ENCODE data around the gene TRAF5. TPM values are rescaled to one million over a fixed set of nuclear protein-coding genes. Genes with fewer than 3 reads are reported as not detected.

TRAF5 gene
- total and polyA plus RNA-seq, 4 donors, result 4.3 to 25.9 (median 6.5) TPM

- 73 to 74% methylated on average over 5 of the region's 5 CpGs for WGBS, 2 donors
- Histone ChIP-seq H3K9me3 (ENCODE audit: control insufficient read depth in 4 of 4, insufficient read depth in 3 of 4, low read length in 3 of 4) (no peaks in the 10 kb centered on the region), H3K4me1 (ENCODE audit: control insufficient read depth in 5 of 5, insufficient read depth in 5 of 5, low read length in 5 of 5) (no peaks in the 10 kb centered on the region), H3K4me3 (no peak overlapping the region), H3K27me3 (ENCODE audit: control insufficient read depth in 3 of 3, insufficient read depth in 3 of 3, low read length in 2 of 3) (no peaks in the 10 kb centered on the region), H3K27ac (ENCODE audit: low read depth in 1 of 2, low read length in 1 of 2) (no peak overlapping the region), H3K9ac (ENCODE audit: insufficient read depth in 1 of 2, low read length in 2 of 2) (no peak overlapping the region), H3K36me3 (ENCODE audit: control insufficient read depth in 4 of 4, insufficient read depth in 4 of 4, low read length in 4 of 4) (peaks cover 0 to 10% (median 1%) of the 10 kb centered on the region in 4 donors)
- no peak for DNase-seq
- ATAC-seq (ENCODE audit: insufficient read depth, low FRiP score), result peak; percentile 64
- no peak for TF ChIP-seq CTCF (IDR thresholded peaks at IDR 0.05; ENCODE audit: control extremely low read depth, extremely low read depth)
Observed at GRCh38 chr1:211356723-211357407, 30.2 kb downstream of the TRAF5 start.

DNA sequence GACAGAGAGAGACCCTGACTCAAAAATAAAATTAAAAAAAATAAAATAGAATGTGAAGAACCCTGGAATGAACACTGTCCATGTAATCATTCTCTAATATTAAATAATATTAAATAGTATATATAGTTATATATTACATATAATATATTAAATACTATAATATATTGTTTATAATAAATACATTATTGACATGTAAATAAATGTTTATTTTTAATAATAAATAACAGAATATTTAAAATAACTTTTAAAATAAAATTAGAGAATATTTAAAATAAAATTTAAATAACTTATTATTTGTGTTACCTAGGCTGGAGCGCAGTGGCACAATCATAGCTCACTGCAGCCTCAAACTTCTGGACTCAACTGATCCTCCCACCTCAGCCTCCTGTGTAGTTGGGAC is 32.1 kb downstream of the TRAF5 start:
- no peak for TF ChIP-seq CTCF (IDR thresholded peaks at IDR 0.05; ENCODE audit: control extremely low read depth, extremely low read depth)
- DNase-seq (no peak), ATAC-seq (ENCODE audit: insufficient read depth, low FRiP score) (no peak)
- H3K36me3 ChIP-seq (ENCODE audit: control insufficient read depth in 4 of 4, insufficient read depth in 4 of 4, low read length in 4 of 4), result peaks cover 0 to 8% (median 0%) of the 10 kb centered on the region in 4 donors
- H3K4me3 ChIP-seq, result no peak overlapping the region
- no peak overlapping the region for H3K27ac ChIP-seq (ENCODE audit: low read depth in 1 of 2, low read length in 1 of 2)
- H3K9ac ChIP-seq (ENCODE audit: insufficient read depth in 1 of 2, low read length in 2 of 2), result no peak overlapping the region
- 100% methylated on average over 1 of the region's 1 CpG for WGBS, 2 donors
- H3K4me1 ChIP-seq (ENCODE audit: control insufficient read depth in 5 of 5, insufficient read depth in 5 of 5, low read length in 5 of 5), result no peaks in the 10 kb centered on the region
- no peaks in the 10 kb centered on the region for H3K9me3 ChIP-seq (ENCODE audit: control insufficient read depth in 4 of 4, insufficient read depth in 3 of 4, low read length in 3 of 4)
- no peaks in the 10 kb centered on the region for H3K27me3 ChIP-seq (ENCODE audit: control insufficient read depth in 3 of 3, insufficient read depth in 3 of 3, low read length in 2 of 3)

DNA sequence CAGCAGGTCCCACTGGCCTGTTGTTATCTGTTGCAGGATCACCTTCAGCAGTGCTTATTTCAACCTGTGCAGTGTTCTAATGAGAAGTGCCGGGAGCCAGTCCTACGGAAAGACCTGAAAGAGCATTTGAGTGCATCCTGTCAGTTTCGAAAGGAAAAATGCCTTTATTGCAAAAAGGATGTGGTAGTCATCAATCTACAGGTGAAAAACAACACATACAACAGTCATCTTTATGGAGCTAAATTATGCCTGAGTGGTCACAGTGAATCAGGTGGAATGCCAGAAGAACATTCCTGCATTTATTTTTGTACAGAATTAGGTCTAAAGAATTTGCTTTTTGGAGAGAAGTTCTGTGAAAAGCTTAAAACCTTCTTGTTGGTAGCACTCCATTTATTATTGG is 33.2 kb downstream of the TRAF5 start:
- DNase-seq (no peak), ATAC-seq (ENCODE audit: insufficient read depth, low FRiP score) (no peak)
- Histone ChIP-seq H3K27me3 (ENCODE audit: control insufficient read depth in 3 of 3, insufficient read depth in 3 of 3, low read length in 2 of 3) (no peaks in the 10 kb centered on the region), H3K4me1 (ENCODE audit: control insufficient read depth in 5 of 5, insufficient read depth in 5 of 5, low read length in 5 of 5) (no peaks in the 10 kb centered on the region), H3K27ac (ENCODE audit: low read depth in 1 of 2, low read length in 1 of 2) (no peak overlapping the region), H3K9ac (ENCODE audit: insufficient read depth in 1 of 2, low read length in 2 of 2) (no peak overlapping the region), H3K9me3 (ENCODE audit: control insufficient read depth in 4 of 4, insufficient read depth in 3 of 4, low read length in 3 of 4) (no peaks in the 10 kb centered on the region), H3K4me3 (no peak overlapping the region), H3K36me3 (ENCODE audit: control insufficient read depth in 4 of 4, insufficient read depth in 4 of 4, low read length in 4 of 4) (peaks cover 0 to 8% (median 0%) of the 10 kb centered on the region in 4 donors)
- 78 to 79% methylated on average over 3 of the region's 3 CpGs for WGBS, 2 donors
- no peak for TF ChIP-seq CTCF (IDR thresholded peaks at IDR 0.05; ENCODE audit: control extremely low read depth, extremely low read depth)

DNA sequence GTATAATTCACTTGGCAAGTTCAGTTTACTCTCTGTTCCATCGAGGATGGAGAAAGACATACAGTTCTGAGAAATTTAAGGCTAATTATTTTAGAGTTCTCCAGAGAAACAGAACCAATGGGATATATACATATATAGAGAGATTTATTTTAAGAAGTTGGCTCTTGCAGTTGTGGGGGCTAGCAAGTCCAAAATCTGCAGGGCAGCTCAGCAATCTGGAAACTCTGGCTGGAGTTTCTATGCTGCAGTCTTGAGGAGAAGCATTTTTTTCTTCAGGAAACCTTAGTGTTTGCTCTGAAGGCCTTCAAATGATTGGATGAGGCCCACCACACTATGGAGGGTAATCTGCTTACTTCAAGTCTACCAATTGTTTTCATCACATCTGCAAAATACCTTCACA is 34.6 kb downstream of the TRAF5 start:
- Histone ChIP-seq H3K27ac (ENCODE audit: low read depth in 1 of 2, low read length in 1 of 2) (no peak overlapping the region), H3K4me1 (ENCODE audit: control insufficient read depth in 5 of 5, insufficient read depth in 5 of 5, low read length in 5 of 5) (no peaks in the 10 kb centered on the region), H3K27me3 (ENCODE audit: control insufficient read depth in 3 of 3, insufficient read depth in 3 of 3, low read length in 2 of 3) (no peaks in the 10 kb centered on the region), H3K9ac (ENCODE audit: insufficient read depth in 1 of 2, low read length in 2 of 2) (no peak overlapping the region), H3K4me3 (no peak overlapping the region), H3K9me3 (ENCODE audit: control insufficient read depth in 4 of 4, insufficient read depth in 3 of 4, low read length in 3 of 4) (no peaks in the 10 kb centered on the region), H3K36me3 (ENCODE audit: control insufficient read depth in 4 of 4, insufficient read depth in 4 of 4, low read length in 4 of 4) (peaks cover 0 to 8% (median 0%) of the 10 kb centered on the region in 4 donors)
- no peak for TF ChIP-seq CTCF (IDR thresholded peaks at IDR 0.05; ENCODE audit: control extremely low read depth, extremely low read depth)
- ATAC-seq (ENCODE audit: insufficient read depth, low FRiP score) (no peak), DNase-seq (no peak)
- 84 to 100% methylated on average over 1 of the region's 1 CpG for WGBS, 2 donors
